Hepatic stellate cell (primary cell): ENCODE measurements around the gene TANC2.
A peak's percentile ranks its signal among the peaks of the same experiment; 100 is the strongest.
"Not testable (repeated sequence)": the region's sequence is repeated elsewhere in the genome, so short reads cannot be mapped to it uniquely, and the experiment has no call there.

Experiments used
- DNase-seq: peaks from one replicate; pipeline ENCODE4 v3.0.0; 2011; ENCODE audit warnings: low spot score

The TANC2 gene

GRCh38 chr17:62964506-62964905 lies 1.5 kb upstream of the TANC2 start:
- no peak for DNase-seq

DNA sequence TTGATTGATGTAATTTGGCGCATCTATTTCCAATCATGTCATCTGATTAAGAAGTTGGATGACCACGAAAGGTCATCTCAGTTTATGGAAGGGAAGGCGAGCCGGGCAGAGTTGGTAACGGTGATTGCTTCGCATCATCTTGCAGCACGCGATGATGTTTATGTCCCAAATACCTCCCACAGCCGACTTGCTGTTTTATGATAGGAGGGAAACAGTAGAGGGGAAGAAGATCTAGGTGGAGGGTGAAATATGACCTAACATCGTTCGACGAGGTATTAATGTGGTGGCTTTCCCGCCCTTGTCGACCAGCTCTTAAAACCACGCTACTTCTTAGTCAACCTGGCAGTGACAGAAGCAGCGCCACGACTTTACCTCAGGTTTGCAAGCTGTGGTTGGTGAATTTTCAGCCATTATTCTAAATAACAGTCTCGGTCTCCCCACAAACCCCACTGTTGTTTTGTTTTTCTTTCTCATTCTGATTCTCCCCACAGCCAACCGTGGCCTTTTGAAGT lies 805 bp upstream of the TANC2 start:
- no peak for DNase-seq

DNA sequence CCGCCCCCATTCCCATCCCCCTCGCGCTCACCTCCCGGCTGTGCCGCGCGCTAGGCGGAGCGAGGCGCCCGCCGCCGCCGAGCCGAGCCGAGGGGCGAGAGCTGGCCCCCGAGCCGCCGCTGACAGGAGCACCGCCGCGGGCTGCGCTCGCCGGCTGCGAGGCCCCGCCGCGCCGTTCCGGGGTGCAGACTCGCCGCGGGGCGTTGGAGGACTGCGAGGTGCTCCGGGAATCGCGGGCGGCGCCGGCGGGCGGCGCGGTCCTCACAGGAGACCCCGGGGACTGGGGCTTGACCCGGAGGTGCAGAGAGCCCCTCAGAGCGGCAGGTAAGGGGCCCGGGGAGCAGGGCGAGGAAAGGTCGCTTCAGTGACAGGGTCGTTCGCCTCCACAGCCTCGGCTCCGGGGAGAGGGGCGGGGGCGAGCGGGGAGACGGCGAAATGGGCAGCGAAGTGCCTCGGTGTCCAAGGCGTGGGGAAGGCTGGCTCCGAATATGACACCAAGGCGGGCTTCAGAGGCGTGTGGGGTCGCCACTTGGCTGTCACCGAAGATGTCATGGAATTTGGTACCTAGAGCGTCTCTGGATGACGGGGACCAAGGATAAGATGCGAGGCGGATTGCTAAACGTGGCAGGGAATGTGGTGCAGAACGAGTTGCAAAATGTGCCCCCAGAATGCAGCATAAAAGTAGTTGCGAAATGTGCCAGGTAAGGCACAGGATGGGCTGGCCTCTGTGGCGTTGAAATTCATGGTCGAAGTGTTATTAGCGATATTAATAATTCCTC lies 580 bp downstream of the TANC2 start:
- DNase-seq: peak; percentile 21

- DNase-seq: no peak
These were observed 1.1 kb downstream of the TANC2 start for GRCh38 chr17:62967205-62967529.

- DNase-seq: peak; percentile 81
These were observed 2.4 kb downstream of the TANC2 start for GRCh38 chr17:62968445-62968923.

DNA sequence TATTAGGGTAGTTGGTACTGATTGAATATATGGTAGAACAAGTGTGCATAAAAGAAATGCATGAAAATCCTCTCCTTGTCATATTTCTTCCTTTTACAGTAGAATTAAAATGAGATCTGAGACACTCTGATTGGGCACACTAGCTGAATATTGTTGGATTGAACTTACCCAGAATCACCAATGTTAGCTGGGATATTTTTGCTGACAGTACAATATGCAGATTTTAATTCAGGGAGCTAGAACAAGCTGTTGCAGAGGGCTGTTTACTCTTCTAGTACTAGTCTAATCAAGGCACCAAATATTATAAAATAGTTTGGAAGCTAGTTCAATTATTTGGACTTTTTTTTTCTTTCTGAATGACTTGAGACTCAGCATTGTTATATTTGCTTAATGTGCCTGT lies 4.6 kb downstream of the TANC2 start:
- no peak for DNase-seq

DNA sequence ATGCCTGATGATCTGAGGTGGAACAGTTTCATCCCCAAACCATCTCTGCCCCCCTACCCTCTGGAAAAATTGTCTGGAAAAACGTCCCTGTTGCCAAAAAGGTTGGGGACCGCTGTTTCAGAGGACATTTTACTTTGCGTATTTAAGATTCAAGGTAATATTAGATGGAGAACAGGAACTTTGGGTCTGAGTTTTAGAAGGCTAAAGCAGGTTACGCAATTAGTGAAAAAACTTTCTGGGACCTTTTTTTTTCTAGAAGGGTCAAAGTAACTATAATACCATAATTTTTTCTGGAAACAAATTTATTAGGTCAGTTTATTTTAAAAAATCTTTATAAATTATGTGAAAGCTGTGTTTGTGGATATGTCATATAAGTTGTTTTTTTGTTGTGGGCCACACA lies 5.8 kb downstream of the TANC2 start:
- DNase-seq: no peak

GRCh38 chr17:62974788-62975187 lies 8.8 kb downstream of the TANC2 start:
- no peak for DNase-seq

- no peak for DNase-seq
These were observed 9.2 kb downstream of the TANC2 start for GRCh38 chr17:62975206-62975605.

- not testable (repeated sequence) for DNase-seq
These were observed 10.7 kb downstream of the TANC2 start for GRCh38 chr17:62976643-62977231.

- DNase-seq: no peak
These were observed 14.8 kb downstream of the TANC2 start for GRCh38 chr17:62980842-62981241.

GRCh38 chr17:62981933-62982332 lies 15.9 kb downstream of the TANC2 start:
- DNase-seq: no peak

- no peak for DNase-seq
These were observed 18.8 kb downstream of the TANC2 start for GRCh38 chr17:62984801-62985200.

- DNase-seq: no peak
These were observed 20.5 kb downstream of the TANC2 start for GRCh38 chr17:62986549-62986948.

- DNase-seq: no peak
These were observed 21.1 kb downstream of the TANC2 start for GRCh38 chr17:62987136-62987535.

DNA sequence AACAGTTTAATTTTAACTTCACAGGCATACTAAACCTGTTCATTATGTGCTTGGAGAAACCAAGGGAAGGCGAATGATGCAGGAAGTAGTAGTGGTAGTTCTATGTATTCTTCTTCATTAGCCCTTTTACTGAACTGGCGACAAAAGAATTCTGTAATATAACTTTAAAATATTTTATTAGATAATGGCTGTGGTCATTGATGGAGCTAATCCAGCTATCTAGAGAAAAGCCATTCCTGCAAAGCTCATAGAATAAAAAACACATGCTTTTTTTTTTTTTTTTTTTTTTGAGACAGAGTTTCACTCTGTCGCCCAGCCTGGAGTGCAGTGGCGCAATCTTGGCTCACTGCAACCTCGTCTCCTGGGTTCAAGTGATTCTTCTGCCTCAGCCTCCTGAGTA lies 23.5 kb downstream of the TANC2 start:
- DNase-seq: no peak

- DNase-seq: no peak
These were observed 28.9 kb downstream of the TANC2 start for GRCh38 chr17:62994931-62995330.

- DNase-seq: peak; percentile 25
These were observed 29.4 kb downstream of the TANC2 start for GRCh38 chr17:62995377-62995885.

- DNase-seq: no peak
These were observed 30.2 kb downstream of the TANC2 start for GRCh38 chr17:62996221-62996620.

- no peak for DNase-seq
These were observed 32.1 kb downstream of the TANC2 start for GRCh38 chr17:62998166-62998565.

GRCh38 chr17:62998665-62999393 lies 32.8 kb downstream of the TANC2 start:
- DNase-seq: no peak

- no peak for DNase-seq
These were observed 33.7 kb downstream of the TANC2 start for GRCh38 chr17:62999736-63000135.
